OCI-LY7 (cell line): ENCODE results near the gene SDCBP2. TPM values are rescaled to one million over a fixed set of nuclear protein-coding genes. Genes with fewer than 3 reads are reported as not detected.

Source experiments
- BruUV-seq: library from RNA; stranded (reverse); fragments of 400-500 nt; replicated peaks from 2 replicates; lab custom pipeline; 2021; lab: Mats Ljungman, UMichigan
- CTCF ChIA-PET: fragments of 300-600 bp; sonication (Branson Sonifier 250); formaldehyde crosslinking; loops from one replicate; lab custom pipeline; 2022; ENCODE audit warnings: antibody characterized with exemption; ENCODE audit not compliant: unreplicated experiment; lab: Charles Lee
- POLR2A ChIA-PET: fragments of 300-600 bp; sonication (Branson Sonifier 250); formaldehyde crosslinking; loops from one replicate; lab custom pipeline; 2022; ENCODE audit warnings: antibody characterized with exemption; lab: Charles Lee
- DNase-seq: peaks from one replicate; pipeline ENCODE4 v3.0.0-alpha.2; 2015; ENCODE audit warnings: low spot score
- H2AFZ ChIP-seq: fragments of 200-600 bp; sonication (generic), shearing (Covaris generic); 2 replicates; pipeline ENCODE4 v1.6.1; 2014; ENCODE audit warnings: mild to moderate bottlenecking, antibody characterized with exemption, low read length, moderate library complexity
- H3K27ac ChIP-seq: fragments of 200-600 bp; sonication (generic); 2 replicates; pipeline ENCODE4 v1.5.1; 2014; ENCODE audit warnings: mixed run types, low read depth, mild to moderate bottlenecking, moderate library complexity, low read length, inconsistent platforms; ENCODE audit not compliant: poor library complexity, severe bottlenecking
- H3K36me3 ChIP-seq: fragments of 200-600 bp; sonication (generic); 2 replicates; pipeline ENCODE4 v1.6.1; 2014; ENCODE audit warnings: mild to moderate bottlenecking, antibody characterized with exemption, low read length, moderate library complexity, mixed read lengths; ENCODE audit not compliant: insufficient read depth
- H3K4me1 ChIP-seq: fragments of 200-600 bp; sonication (generic); 2 replicates; pipeline ENCODE4 v1.5.1; 2014; ENCODE audit warnings: mild to moderate bottlenecking, low read length; ENCODE audit not compliant: insufficient read depth, poor library complexity, severe bottlenecking
- H3K4me2 ChIP-seq: fragments of 200-600 bp; sonication (generic); 2 replicates; pipeline ENCODE4 v1.6.1; 2014; ENCODE audit warnings: mild to moderate bottlenecking, low read length
- H3K4me3 ChIP-seq: fragments of 200-600 bp; sonication (generic); 2 replicates; pipeline ENCODE4 v1.5.1; 2014; ENCODE audit warnings: mild to moderate bottlenecking, low read depth, low read length; ENCODE audit not compliant: poor library complexity, severe bottlenecking
- H3K79me2 ChIP-seq: fragments of 200-600 bp; sonication (generic); 2 replicates; pipeline ENCODE4 v1.6.1; 2016; ENCODE audit warnings: low read depth, mild to moderate bottlenecking, low read length, moderate library complexity, mixed read lengths; ENCODE audit not compliant: insufficient read depth
- H3K9me2 ChIP-seq: fragments of 200-600 bp; sonication (generic); 2 replicates; pipeline ENCODE4 v1.6.1; 2016; ENCODE audit warnings: mild to moderate bottlenecking, low read length, mixed read lengths; ENCODE audit not compliant: insufficient read depth
- H3K9me3 ChIP-seq: fragments of 200-600 bp; sonication (generic); 2 replicates; pipeline ENCODE4 v1.6.1; 2014; ENCODE audit warnings: mild to moderate bottlenecking, mixed run types, low read length, mixed read lengths
- H4K20me1 ChIP-seq: fragments of 200-600 bp; sonication (generic); 2 replicates; pipeline ENCODE4 v1.6.1; 2014; ENCODE audit warnings: mild to moderate bottlenecking, antibody characterized with exemption, low read length, moderate library complexity, mixed read lengths; ENCODE audit not compliant: insufficient read depth
- CTCF ChIP-seq: fragments of 200-600 bp; sonication (generic); conservative IDR thresholded peaks from 2 replicates; pipeline ENCODE4 v1.5.1; 2014; ENCODE audit warnings: mild to moderate bottlenecking, antibody characterized with exemption, low read length, moderate library complexity, mixed read lengths
- EZH2phosphoT487 ChIP-seq: fragments of 200-600 bp; sonication (generic); IDR thresholded peaks from 2 replicates; pipeline ENCODE4 v1.6.1; 2018; ENCODE audit warnings: low read depth, borderline replicate concordance, mild to moderate bottlenecking, mixed run types, antibody characterized with exemption, low read length, moderate library complexity, mixed read lengths
- intact Hi-C: fragments of 100-400 bp; cut with micrococcal nuclease; formaldehyde crosslinking; loops from one replicate; pipeline ENCODE4 v1.10.0; 2022; ENCODE audit not compliant: unreplicated experiment
- total RNA-seq, 2 experiments: library from RNA; depleted of rRNA in 1 of 2; stranded (reverse); fragments of >200 nt in 1 of 2; shearing (Covaris generic) in 1 of 2; gene quantifications; 2 replicates each; pipeline ENCODE4 v1.2.3, GENCODE V29; 2014 to 2022

Gene SDCBP2
- total RNA-seq, 2 experiments from 2014 or later = 1.8 to 2.6 TPM

- no peak for DNase-seq
- Histone ChIP-seq H2AFZ (no peak overlapping the region), H3K79me2 (no peaks in the 10 kb centered on the region), H3K4me1 (no peaks in the 10 kb centered on the region), H3K9me3 (no peaks in the 10 kb centered on the region), H4K20me1 (no peaks in the 10 kb centered on the region), H3K4me3 (no peak overlapping the region), H3K36me3 (no peaks in the 10 kb centered on the region), H3K9me2 (no peaks in the 10 kb centered on the region), H3K27ac (no peak overlapping the region), H3K4me2 (no peak overlapping the region)
- TF ChIP-seq EZH2phosphoT487 (no peak), CTCF (no peak)
- POLR2A ChIA-PET = interaction anchor here (0.5 kb wide), 1 partner anchor 153 kb away, joined by 4 read pairs; no protein-coding TSS in a partner anchor
- BruUV-seq = no TSS peak
- intact Hi-C loops = no loop called here
- CTCF ChIA-PET = no interaction called here
Measured at GRCh38 chr20:1291191-1291741, 37.7 kb downstream of the SDCBP2 start.

GRCh38 chr20:1287787-1288569, 41.0 kb downstream of the SDCBP2 start:
- no peaks in the 10 kb centered on the region for H3K4me1 ChIP-seq
- no peak overlapping the region for H3K27ac ChIP-seq
- no peak for DNase-seq
- no peaks in the 10 kb centered on the region for H3K79me2 ChIP-seq
- H3K4me3 ChIP-seq = no peak overlapping the region
- H3K9me2 ChIP-seq = no peaks in the 10 kb centered on the region
- no peaks in the 10 kb centered on the region for H3K9me3 ChIP-seq
- BruUV-seq = no TSS peak
- H3K4me2 ChIP-seq = no peak overlapping the region
- CTCF ChIA-PET = no interaction called here
- TF ChIP-seq EZH2phosphoT487 = no peak
- TF ChIP-seq CTCF = no peak
- H2AFZ ChIP-seq = no peak overlapping the region
- H4K20me1 ChIP-seq = no peaks in the 10 kb centered on the region
- POLR2A ChIA-PET = interaction anchor here (1.1 kb wide), 1 partner anchor 11 kb away, joined by 3 read pairs; no protein-coding TSS in a partner anchor
- no peaks in the 10 kb centered on the region for H3K36me3 ChIP-seq
- intact Hi-C loops = no loop called here

GRCh38 chr20:1287306-1287705, 41.6 kb downstream of the SDCBP2 start:
- H3K4me2 ChIP-seq = no peak overlapping the region
- H4K20me1 ChIP-seq = no peaks in the 10 kb centered on the region
- H3K4me1 ChIP-seq = no peaks in the 10 kb centered on the region
- TF ChIP-seq EZH2phosphoT487 = no peak
- TF ChIP-seq CTCF = no peak
- H3K9me2 ChIP-seq = no peaks in the 10 kb centered on the region
- H3K4me3 ChIP-seq = no peak overlapping the region
- H2AFZ ChIP-seq = no peak overlapping the region
- H3K27ac ChIP-seq = no peak overlapping the region
- no peaks in the 10 kb centered on the region for H3K9me3 ChIP-seq
- ChIA-PET POLR2A (interaction anchor here (1.1 kb wide), 1 partner anchor 11 kb away, joined by 3 read pairs; no protein-coding TSS in a partner anchor), CTCF (no interaction called here)
- DNase-seq = no peak
- BruUV-seq = no TSS peak
- H3K36me3 ChIP-seq = no peaks in the 10 kb centered on the region
- no peaks in the 10 kb centered on the region for H3K79me2 ChIP-seq
- intact Hi-C loops = no loop called here
